SW480 (cell line): ENCODE data around the gene KCNQ4.

Experiments
- DNase-seq: peaks from one replicate; pipeline ENCODE4 v3.0.0-alpha.2; 2016; ENCODE audit warnings: low spot score

Gene KCNQ4

GRCh38 chr1:40820251-40820797 is 36.7 kb downstream of the KCNQ4 start:
- DNase-seq: no peak

GRCh38 chr1:40820911-40821693 is 37.5 kb downstream of the KCNQ4 start:
- no peak for DNase-seq

- no peak for DNase-seq
Measured at GRCh38 chr1:40822890-40823289, 39.3 kb downstream of the KCNQ4 start.

GRCh38 chr1:40823345-40823744 is 39.8 kb downstream of the KCNQ4 start:
- no peak for DNase-seq

- no peak for DNase-seq
Measured at GRCh38 chr1:40823983-40824382, 40.4 kb downstream of the KCNQ4 start.

GRCh38 chr1:40824591-40825434 is 41.2 kb downstream of the KCNQ4 start:
- no peak for DNase-seq

GRCh38 chr1:40825435-40825788 is 41.8 kb downstream of the KCNQ4 start:
- no peak for DNase-seq

GRCh38 chr1:40825996-40826395 is 42.4 kb downstream of the KCNQ4 start:
- DNase-seq: no peak

GRCh38 chr1:40829631-40830245 is 46.2 kb downstream of the KCNQ4 start:
- no peak for DNase-seq

- no peak for DNase-seq
Measured at GRCh38 chr1:40830419-40830943, 46.9 kb downstream of the KCNQ4 start.

- no peak for DNase-seq
Measured at GRCh38 chr1:40831001-40831732, 47.6 kb downstream of the KCNQ4 start.

- DNase-seq: no peak
Measured at GRCh38 chr1:40833979-40834378, 50.4 kb downstream of the KCNQ4 start.

- DNase-seq: no peak
Measured at GRCh38 chr1:40834968-40835545, 51.5 kb downstream of the KCNQ4 start.

GRCh38 chr1:40836283-40836682 is 52.7 kb downstream of the KCNQ4 start:
- DNase-seq: no peak

GRCh38 chr1:40837601-40838000 is 54.0 kb downstream of the KCNQ4 start:
- DNase-seq: no peak

GRCh38 chr1:40838045-40838979 is 54.7 kb downstream of the KCNQ4 start:
- DNase-seq: no peak

- DNase-seq: no peak
Measured at GRCh38 chr1:40838980-40839942, 55.7 kb downstream of the KCNQ4 start.

- no peak for DNase-seq
Measured at GRCh38 chr1:40839943-40840335, 56.4 kb downstream of the KCNQ4 start.
